OCI-LY1 (cell line): ENCODE data around the gene ZNF618.

Experiments used
- H2AFZ ChIP-seq: fragments of 200-600 bp; sonication (generic), shearing (Covaris generic); 2 replicates; pipeline ENCODE4 v1.6.0; 2014; ENCODE audit warnings: antibody characterized with exemption, mild to moderate bottlenecking, low read length
- H3F3A ChIP-seq: fragments of 200-600 bp; sonication (generic), shearing (Covaris generic); 2 replicates; pipeline ENCODE4 v1.6.0; 2014; ENCODE audit warnings: mild to moderate bottlenecking, antibody characterized with exemption, low read length, moderate library complexity; ENCODE audit not compliant: insufficient read depth
- H3K27ac ChIP-seq: fragments of 200-600 bp; sonication (generic); 2 replicates; pipeline ENCODE4 v1.5.1; 2014; ENCODE audit warnings: low read length, mixed run types, mild to moderate bottlenecking, low read depth; ENCODE audit not compliant: poor library complexity, severe bottlenecking
- H3K27me3 ChIP-seq: fragments of 200-600 bp; sonication (generic); 2 replicates; pipeline ENCODE4 v1.6.0; 2014; ENCODE audit warnings: antibody characterized with exemption, mild to moderate bottlenecking, low read length, moderate library complexity; ENCODE audit not compliant: insufficient read depth
- H3K36me3 ChIP-seq: fragments of 200-600 bp; sonication (generic); 2 replicates; pipeline ENCODE4 v1.6.1; 2014; ENCODE audit warnings: mild to moderate bottlenecking, antibody characterized with exemption, low read length, moderate library complexity, mixed read lengths; ENCODE audit not compliant: insufficient read depth
- H3K4me1 ChIP-seq: fragments of 200-600 bp; sonication (generic); 2 replicates; pipeline ENCODE4 v1.5.1; 2014; ENCODE audit warnings: mild to moderate bottlenecking, low read length, moderate library complexity; ENCODE audit not compliant: insufficient read depth, severe bottlenecking
- H3K4me2 ChIP-seq: fragments of 200-600 bp; sonication (generic), shearing (Covaris generic); 2 replicates; pipeline ENCODE4 v1.6.1; 2014; ENCODE audit warnings: low read length
- H3K4me3 ChIP-seq: fragments of 200-600 bp; sonication (generic); 2 replicates; pipeline ENCODE4 v1.5.1; 2014; ENCODE audit warnings: low read length, low read depth, mild to moderate bottlenecking, mixed read lengths; ENCODE audit not compliant: poor library complexity, severe bottlenecking
- H3K79me2 ChIP-seq: fragments of 200-600 bp; shearing (Covaris generic); 2 replicates; pipeline ENCODE4 v1.6.1; 2016; ENCODE audit warnings: mixed run types, low read length, mixed read lengths; ENCODE audit not compliant: insufficient read depth
- H3K9ac ChIP-seq: fragments of 200-600 bp; sonication (generic), shearing (Covaris generic); 2 replicates; pipeline ENCODE4 v1.6.1; 2014; ENCODE audit warnings: mild to moderate bottlenecking, low read length, mixed read lengths
- H3K9me2 ChIP-seq: fragments of 200-600 bp; sonication (generic), shearing (Covaris generic); 2 replicates; pipeline ENCODE4 v1.6.1; 2014; ENCODE audit warnings: low read depth, mild to moderate bottlenecking, low read length, mixed read lengths
- H3K9me3 ChIP-seq: fragments of 200-600 bp; shearing (Covaris generic); 2 replicates; pipeline ENCODE4 v1.6.1; 2014; ENCODE audit warnings: low read length, mixed read lengths
- H4K20me1 ChIP-seq: fragments of 200-600 bp; sonication (generic), shearing (Covaris generic); 2 replicates; pipeline ENCODE4 v1.6.0; 2016; ENCODE audit warnings: mild to moderate bottlenecking, low read length; ENCODE audit not compliant: insufficient read depth
- CTCF ChIP-seq: fragments of 200-600 bp; sonication (generic), shearing (Covaris generic); IDR thresholded peaks from 2 replicates; pipeline ENCODE4 v1.5.1; 2017; ENCODE audit warnings: mild to moderate bottlenecking, antibody characterized with exemption, low read length, moderate library complexity, mixed read lengths
- EZH2 ChIP-seq: fragments of 200-600 bp; sonication (generic), shearing (Covaris generic); IDR thresholded peaks from 2 replicates; pipeline ENCODE4 v1.8.0; 2017; ENCODE audit warnings: borderline replicate concordance, mixed run types, mild to moderate bottlenecking, antibody characterized with exemption, low read length, moderate library complexity, mixed read lengths

ZNF618 gene

GRCh38 chr9:113912816-113913215 is 36.7 kb downstream of the ZNF618 start:
- no peaks in the 10 kb centered on the region for H3K36me3 ChIP-seq
- H3K9me3 ChIP-seq = no peaks in the 10 kb centered on the region
- H3K9ac ChIP-seq = no peak overlapping the region
- TF ChIP-seq CTCF = no peak
- TF ChIP-seq EZH2 = no peak
- no peaks in the 10 kb centered on the region for H3K9me2 ChIP-seq
- no peaks in the 10 kb centered on the region for H4K20me1 ChIP-seq
- no peak overlapping the region for H3K27ac ChIP-seq
- H3K27me3 ChIP-seq = no peaks in the 10 kb centered on the region; the same call in 1 of the 2 replicates
- no peak overlapping the region for H2AFZ ChIP-seq
- no peaks in the 10 kb centered on the region for H3F3A ChIP-seq
- H3K4me1 ChIP-seq = no peaks in the 10 kb centered on the region
- no peak overlapping the region for H3K4me3 ChIP-seq
- H3K4me2 ChIP-seq = no peak overlapping the region
- no peaks in the 10 kb centered on the region for H3K79me2 ChIP-seq

GRCh38 chr9:113913426-113914195 is 37.5 kb downstream of the ZNF618 start:
- H2AFZ ChIP-seq = no peak overlapping the region
- no peaks in the 10 kb centered on the region for H3K9me2 ChIP-seq
- no peaks in the 10 kb centered on the region for H3K9me3 ChIP-seq
- H3K4me1 ChIP-seq = no peaks in the 10 kb centered on the region
- no peak overlapping the region for H3K4me2 ChIP-seq
- no peaks in the 10 kb centered on the region for H3K36me3 ChIP-seq
- no peak overlapping the region for H3K27ac ChIP-seq
- no peaks in the 10 kb centered on the region for H4K20me1 ChIP-seq
- H3K4me3 ChIP-seq = no peak overlapping the region
- H3F3A ChIP-seq = no peaks in the 10 kb centered on the region
- no peak for TF ChIP-seq EZH2
- no peak for TF ChIP-seq CTCF
- H3K79me2 ChIP-seq = no peaks in the 10 kb centered on the region
- no peak overlapping the region for H3K9ac ChIP-seq
- no peaks in the 10 kb centered on the region; the same call in 1 of the 2 replicates for H3K27me3 ChIP-seq

DNA sequence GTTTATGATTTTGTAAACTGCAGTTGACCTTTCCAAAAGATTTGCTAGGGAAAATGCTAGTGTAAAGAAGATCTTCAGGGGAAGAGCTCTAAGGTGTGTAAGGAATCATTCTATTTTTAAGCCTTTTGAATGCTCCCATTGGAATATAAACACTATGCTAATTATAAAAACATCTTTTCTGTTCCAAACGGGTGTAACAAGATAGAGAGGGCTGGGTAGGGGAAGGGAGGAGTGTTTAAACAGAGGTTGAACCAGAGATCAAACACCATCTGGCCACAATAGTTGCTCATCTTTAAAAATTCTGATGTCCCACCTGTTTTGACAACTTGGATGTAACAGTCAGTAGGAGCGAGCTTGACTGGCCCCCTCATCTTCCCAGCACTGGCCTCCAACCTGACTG is 38.4 kb downstream of the ZNF618 start:
- no peak overlapping the region for H3K27ac ChIP-seq
- no peaks in the 10 kb centered on the region for H3F3A ChIP-seq
- no peaks in the 10 kb centered on the region for H4K20me1 ChIP-seq
- no peaks in the 10 kb centered on the region for H3K9me3 ChIP-seq
- no peaks in the 10 kb centered on the region for H3K9me2 ChIP-seq
- H3K4me3 ChIP-seq = no peak overlapping the region
- TF ChIP-seq CTCF (no peak), EZH2 (no peak)
- H3K9ac ChIP-seq = no peak overlapping the region
- H3K27me3 ChIP-seq = no peaks in the 10 kb centered on the region; the same call in 1 of the 2 replicates
- H3K4me1 ChIP-seq = no peaks in the 10 kb centered on the region
- H2AFZ ChIP-seq = no peak overlapping the region
- no peaks in the 10 kb centered on the region for H3K36me3 ChIP-seq
- no peaks in the 10 kb centered on the region for H3K79me2 ChIP-seq
- H3K4me2 ChIP-seq = no peak overlapping the region
